Measurements from ENCODE around the gene TMEM18.

Gene TMEM18

GRCh38 chr2:634636-635388 lies 42.4 kb downstream of the TMEM18 start:
- DNase-seq (ENCODE audit: low read depth in 2 of 2): no peak

- DNase-seq (ENCODE audit: low read depth in 2 of 2): no peak
Observed at GRCh38 chr2:634041-634440, 43.2 kb downstream of the TMEM18 start.

- DNase-seq (ENCODE audit: low read depth in 2 of 2): no peak
Observed at GRCh38 chr2:633371-633770, 43.8 kb downstream of the TMEM18 start.

- no peak for DNase-seq (ENCODE audit: low read depth in 2 of 2)
Observed at GRCh38 chr2:632471-632870, 44.7 kb downstream of the TMEM18 start.

GRCh38 chr2:631741-632140 lies 45.5 kb downstream of the TMEM18 start:
- DNase-seq (ENCODE audit: low read depth in 2 of 2): no peak

GRCh38 chr2:630451-631320 lies 46.5 kb downstream of the TMEM18 start:
- DNase-seq (ENCODE audit: low read depth in 2 of 2): no peak

- DNase-seq (ENCODE audit: low read depth in 2 of 2): no peak
Observed at GRCh38 chr2:629961-630360, 47.2 kb downstream of the TMEM18 start.

- no peak for DNase-seq (ENCODE audit: low read depth in 2 of 2)
Observed at GRCh38 chr2:628651-629050, 48.6 kb downstream of the TMEM18 start.

GRCh38 chr2:627926-628560 lies 49.2 kb downstream of the TMEM18 start:
- no peak for DNase-seq (ENCODE audit: low read depth in 2 of 2)

- no peak for DNase-seq (ENCODE audit: low read depth in 2 of 2)
Observed at GRCh38 chr2:627340-627709, 49.9 kb downstream of the TMEM18 start.

- no peak for DNase-seq (ENCODE audit: low read depth in 2 of 2)
Observed at GRCh38 chr2:626491-627339, 50.5 kb downstream of the TMEM18 start.

GRCh38 chr2:625415-626333 lies 51.5 kb downstream of the TMEM18 start:
- DNase-seq (ENCODE audit: low read depth in 2 of 2): no peak

- no peak for DNase-seq (ENCODE audit: low read depth in 2 of 2)
Observed at GRCh38 chr2:624551-625347, 52.5 kb downstream of the TMEM18 start.

- no peak for DNase-seq (ENCODE audit: low read depth in 2 of 2)
Observed at GRCh38 chr2:624096-624495, 53.1 kb downstream of the TMEM18 start.

- DNase-seq (ENCODE audit: low read depth in 2 of 2): no peak
Observed at GRCh38 chr2:623130-623922, 53.9 kb downstream of the TMEM18 start.

GRCh38 chr2:622357-622756 lies 54.8 kb downstream of the TMEM18 start:
- DNase-seq (ENCODE audit: low read depth in 2 of 2): no peak

- DNase-seq (ENCODE audit: low read depth in 2 of 2): no peak
Observed at GRCh38 chr2:621303-622099, 55.7 kb downstream of the TMEM18 start.
